HEK293T (cell line): ENCODE results near the gene YY1.

Source experiments
- BHLHE40 ChIP-seq: fragments of 450-650 bp; IDR thresholded peaks from 2 replicates; pipeline ENCODE4 v1.6.1; 2016; ENCODE audit warnings: mild to moderate bottlenecking, moderate library complexity, borderline replicate concordance
- ELF4 ChIP-seq: fragments of 450-650 bp; IDR thresholded peaks from 2 replicates; pipeline ENCODE4 v1.6.1; 2017; ENCODE audit warnings: antibody characterized with exemption
- FOXA1 ChIP-seq: fragments of 450-650 bp; IDR thresholded peaks from 2 replicates; pipeline ENCODE4 v1.6.1; 2016; ENCODE audit warnings: mild to moderate bottlenecking
- SP1 ChIP-seq: fragments of 450-650 bp; IDR thresholded peaks from 2 replicates; pipeline ENCODE4 v1.6.1; 2017
- SUZ12 ChIP-seq: fragments of 450-650 bp; IDR thresholded peaks from 2 replicates; pipeline ENCODE4 v1.6.1; 2016; ENCODE audit warnings: mild to moderate bottlenecking

DNA sequence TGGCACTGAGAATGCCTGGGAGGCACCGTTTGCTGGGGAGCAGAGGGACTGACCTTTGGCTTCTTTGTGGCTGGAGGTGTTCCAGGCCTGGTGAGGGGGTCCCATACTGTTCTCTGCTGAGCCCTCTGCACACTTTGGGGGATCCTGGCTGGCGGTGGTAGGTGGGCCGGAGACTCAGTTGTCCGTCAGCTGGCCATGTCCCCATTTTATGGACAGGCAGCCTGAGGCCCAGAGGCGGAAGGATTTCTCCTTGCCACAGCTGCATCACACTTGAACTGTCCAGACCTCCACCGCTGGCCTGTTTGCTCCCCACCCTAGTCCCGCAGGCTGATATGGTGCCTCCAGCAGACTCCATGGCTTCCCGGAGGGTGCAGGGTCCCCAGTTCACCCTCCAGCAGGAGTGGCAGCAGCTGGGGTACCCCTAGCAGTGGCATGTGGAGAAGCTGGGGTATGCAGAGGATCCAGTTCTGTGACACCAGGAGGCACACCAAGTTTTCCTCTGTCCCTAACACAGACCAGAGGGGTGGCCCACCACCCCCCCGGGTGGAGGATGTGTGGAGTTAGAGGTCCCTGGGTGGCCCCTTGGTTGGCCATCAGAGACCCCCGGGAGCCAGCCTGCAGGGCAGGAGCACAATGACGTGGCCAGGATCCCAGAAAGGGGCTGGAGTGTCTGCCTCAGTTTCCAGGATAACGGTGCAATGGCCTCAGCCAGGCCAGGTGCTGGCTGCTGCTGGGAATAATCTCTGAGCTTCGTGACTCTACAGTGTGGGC is 52.5 kb downstream of the YY1 start:
- TF ChIP-seq FOXA1 (no peak), SUZ12 (no peak), BHLHE40 (no peak), SP1 (no peak), ELF4 (no peak)
